Chondrocyte (in vitro differentiated cells): ENCODE results near the gene ALDH1B1. TPM values are rescaled to one million over a fixed set of nuclear protein-coding genes. Genes with fewer than 3 reads are reported as not detected.

Experiments
- DNase-seq: peaks from one replicate; pipeline ENCODE4 v3.0.0; 2021; ENCODE audit warnings: mixed read lengths, low spot score
- H3K27ac Mint-ChIP-seq: one replicate; pipeline ENCODE4 v1.8.0; 2021; ENCODE audit warnings: mild to moderate bottlenecking, moderate library complexity, mixed read lengths; ENCODE audit not compliant: unreplicated experiment
- H3K27me3 Mint-ChIP-seq: 2 replicates; pipeline ENCODE4 v1.8.0; 2021; ENCODE audit warnings: low read depth, mixed read lengths
- H3K36me3 Mint-ChIP-seq: 2 replicates; pipeline ENCODE4 v1.8.0; 2021; ENCODE audit warnings: low read depth, mixed read lengths
- H3K4me1 Mint-ChIP-seq: 2 replicates; pipeline ENCODE4 v1.8.0; 2021; ENCODE audit warnings: low read depth, mild to moderate bottlenecking, mixed read lengths
- H3K4me3 Mint-ChIP-seq: one replicate; pipeline ENCODE4 v1.8.0; 2021; ENCODE audit warnings: mild to moderate bottlenecking, moderate library complexity, mixed read lengths; ENCODE audit not compliant: unreplicated experiment
- H3K9me3 Mint-ChIP-seq: 2 replicates; pipeline ENCODE4 v1.8.0; 2021; ENCODE audit warnings: low read depth, mixed read lengths
- CTCF ChIP-seq: fragments of 200-600 bp; sonication (generic); IDR thresholded peaks from 2 replicates; pipeline ENCODE4 v1.5.0; 2021; ENCODE audit warnings: antibody characterized with exemption, mild to moderate bottlenecking, moderate library complexity
- total RNA-seq: library from RNA; stranded (reverse); gene quantifications from 3 replicates; pipeline ENCODE4 v1.2.1, GENCODE V29; 2021

The ALDH1B1 gene
- total RNA-seq, 1 donor from 2014 or later = 74.2 TPM

- peaks cover 3% of the 10 kb centered on the region for H3K9me3 Mint-ChIP-seq
- H3K27me3 Mint-ChIP-seq = no peaks in the 10 kb centered on the region
- H3K27ac Mint-ChIP-seq = no peak overlapping the region
- DNase-seq = no peak
- H3K36me3 Mint-ChIP-seq = no peaks in the 10 kb centered on the region
- H3K4me1 Mint-ChIP-seq = peaks cover 11% of the 10 kb centered on the region
- no peak overlapping the region for H3K4me3 Mint-ChIP-seq
- no peak for TF ChIP-seq CTCF
Observed at GRCh38 chr9:38443181-38443580, 50.7 kb downstream of the ALDH1B1 start.

- Mint-ChIP-seq H3K9me3 (peaks cover 3% of the 10 kb centered on the region), H3K4me1 (peaks cover 11% of the 10 kb centered on the region), H3K36me3 (no peaks in the 10 kb centered on the region), H3K4me3 (no peak overlapping the region), H3K27ac (no peak overlapping the region), H3K27me3 (no peaks in the 10 kb centered on the region)
- no peak for TF ChIP-seq CTCF
- no peak for DNase-seq
Observed at GRCh38 chr9:38443597-38443996, 51.1 kb downstream of the ALDH1B1 start.

- peaks cover 3% of the 10 kb centered on the region for H3K9me3 Mint-ChIP-seq
- no peaks in the 10 kb centered on the region for H3K36me3 Mint-ChIP-seq
- peaks cover 11% of the 10 kb centered on the region for H3K4me1 Mint-ChIP-seq
- H3K27me3 Mint-ChIP-seq = no peaks in the 10 kb centered on the region
- DNase-seq = no peak
- no peak for TF ChIP-seq CTCF
- no peak overlapping the region for H3K27ac Mint-ChIP-seq
- H3K4me3 Mint-ChIP-seq = no peak overlapping the region
Observed at GRCh38 chr9:38445154-38446043, 52.9 kb downstream of the ALDH1B1 start.

GRCh38 chr9:38447703-38448102, 55.2 kb downstream of the ALDH1B1 start:
- Mint-ChIP-seq H3K27me3 (no peaks in the 10 kb centered on the region), H3K9me3 (peaks cover 19% of the 10 kb centered on the region), H3K4me1 (peaks cover 11% of the 10 kb centered on the region), H3K27ac (no peak overlapping the region), H3K36me3 (peaks cover 6% of the 10 kb centered on the region), H3K4me3 (no peak overlapping the region)
- DNase-seq = no peak
- no peak for TF ChIP-seq CTCF

Other genes with a start within 250 kb of the ALDH1B1 start
- gene IGFBPL1, start 31.8 kb downstream of the ALDH1B1 start, total RNA-seq = 1.3 to 3.6 TPM (median 2.8 TPM) in 3 replicates
- 0.29 to 5.2 TPM (median 4.5 TPM) in 3 replicates for gene ANKRD18A, start 227.9 kb downstream of the ALDH1B1 start, total RNA-seq